Measurements from ENCODE around the gene RBM43.

- TF ChIP-seq, protein P1, sequence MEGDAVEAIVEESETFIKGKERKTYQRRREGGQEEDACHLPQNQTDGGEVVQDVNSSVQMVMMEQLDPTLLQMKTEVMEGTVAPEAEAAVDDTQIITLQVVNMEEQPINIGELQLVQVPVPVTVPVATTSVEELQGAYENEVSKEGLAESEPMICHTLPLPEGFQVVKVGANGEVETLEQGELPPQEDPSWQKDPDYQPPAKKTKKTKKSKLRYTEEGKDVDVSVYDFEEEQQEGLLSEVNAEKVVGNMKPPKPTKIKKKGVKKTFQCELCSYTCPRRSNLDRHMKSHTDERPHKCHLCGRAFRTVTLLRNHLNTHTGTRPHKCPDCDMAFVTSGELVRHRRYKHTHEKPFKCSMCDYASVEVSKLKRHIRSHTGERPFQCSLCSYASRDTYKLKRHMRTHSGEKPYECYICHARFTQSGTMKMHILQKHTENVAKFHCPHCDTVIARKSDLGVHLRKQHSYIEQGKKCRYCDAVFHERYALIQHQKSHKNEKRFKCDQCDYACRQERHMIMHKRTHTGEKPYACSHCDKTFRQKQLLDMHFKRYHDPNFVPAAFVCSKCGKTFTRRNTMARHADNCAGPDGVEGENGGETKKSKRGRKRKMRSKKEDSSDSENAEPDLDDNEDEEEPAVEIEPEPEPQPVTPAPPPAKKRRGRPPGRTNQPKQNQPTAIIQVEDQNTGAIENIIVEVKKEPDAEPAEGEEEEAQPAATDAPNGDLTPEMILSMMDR (IDR thresholded peaks at IDR 0.05 in 4 of 5, conservative IDR thresholded peaks at IDR 0.05 in 1 of 5) = no peak
- TF ChIP-seq POLR2A (IDR thresholded peaks at IDR 0.05) = no peak
These were observed 15.4 kb upstream of the RBM43 start for GRCh38 chr2:151277067-151277466.
